ENCODE measurements around the gene ZNF391. TPM values are rescaled to one million over a fixed set of nuclear protein-coding genes. Genes with fewer than 3 reads are reported as not detected.

ZNF391 gene
- total RNA-seq, 4 donors from 2014 or later: 0.55 to 2.1 (median 1.5) TPM

- no peak for DNase-seq (ENCODE audit: low spot score in 2 of 2)
- no peak for TF ChIP-seq CTCF (IDR thresholded peaks at IDR 0.05)
- no peak for TF ChIP-seq POLR2A (IDR thresholded peaks at IDR 0.05)
- intact Hi-C loops (cut with DNase I; ENCODE audit: low total_unique reads): no loop called here
- H3K4me3 ChIP-seq (ENCODE audit: low read depth, poor library complexity, severe bottlenecking): no peak overlapping the region
- WGBS, 2 donors: 63 to 79% methylated on average over 1 of the region's 1 CpG
Measured at GRCh38 chr6:27392623-27393022, 4.1 kb downstream of the ZNF391 start.

GRCh38 chr6:27394073-27394472 lies 5.5 kb downstream of the ZNF391 start:
- intact Hi-C loops (cut with DNase I; ENCODE audit: low total_unique reads): no loop called here
- no peak for DNase-seq (ENCODE audit: low spot score in 2 of 2)
- TF ChIP-seq POLR2A (IDR thresholded peaks at IDR 0.05) (no peak), CTCF (IDR thresholded peaks at IDR 0.05) (no peak)
- WGBS, 2 donors: 95 to 100% methylated on average over 1 of the region's 1 CpG
- H3K4me3 ChIP-seq (ENCODE audit: low read depth, poor library complexity, severe bottlenecking): no peak overlapping the region

- TF ChIP-seq POLR2A (IDR thresholded peaks at IDR 0.05): no peak
- no peak for TF ChIP-seq CTCF (IDR thresholded peaks at IDR 0.05)
- intact Hi-C loops (cut with DNase I; ENCODE audit: low total_unique reads): no loop called here
- WGBS, 2 donors: 93 to 95% methylated on average over 16 of the region's 16 CpGs
- no peak overlapping the region for H3K4me3 ChIP-seq (ENCODE audit: low read depth, poor library complexity, severe bottlenecking)
- DNase-seq (ENCODE audit: low spot score in 2 of 2): no peak
Measured at GRCh38 chr6:27400877-27401642, 12.5 kb downstream of the ZNF391 start.

GRCh38 chr6:27406085-27406484 lies 17.5 kb downstream of the ZNF391 start:
- WGBS, 2 donors: 75 to 76% methylated on average over 3 of the region's 3 CpGs

GRCh38 chr6:27407153-27407814 lies 18.7 kb downstream of the ZNF391 start:
- TF ChIP-seq CTCF (IDR thresholded peaks at IDR 0.05) (no peak), POLR2A (IDR thresholded peaks at IDR 0.05) (no peak)
- intact Hi-C loops (cut with DNase I; ENCODE audit: low total_unique reads): no loop called here
- H3K4me3 ChIP-seq (ENCODE audit: low read depth, poor library complexity, severe bottlenecking): no peak overlapping the region
- no peak for DNase-seq (ENCODE audit: low spot score in 2 of 2)
- WGBS, 2 donors: 77 to 80% methylated on average over 8 of the region's 8 CpGs

More at GRCh38 chr6:27406085-27406484, 17.5 kb downstream of the ZNF391 start:
- H3K4me3 ChIP-seq (ENCODE audit: low read depth, poor library complexity, severe bottlenecking): no peak overlapping the region
- TF ChIP-seq CTCF (IDR thresholded peaks at IDR 0.05) (no peak), POLR2A (IDR thresholded peaks at IDR 0.05) (no peak)
- no peak for DNase-seq (ENCODE audit: low spot score in 2 of 2)
- intact Hi-C loops (cut with DNase I; ENCODE audit: low total_unique reads): no loop called here

Measured in lower leg skin (tissue), 4 donors.